NOMO-1 treated with dmso at 0.1 percent for 144 hours (cell line): ENCODE measurements around the gene CYB561.
"Not testable (repeated sequence)": the region's sequence is repeated elsewhere in the genome, so short reads cannot be mapped to it uniquely, and the experiment has no call there.

Experiments used
- DNase-seq: peaks from one replicate; lab custom pipeline; 2025; ENCODE audit not compliant: unreplicated experiment; lab: John Stamatoyannopoulos, UW

The CYB561 gene

GRCh38 chr17:63479495-63480184 lies 33.5 kb upstream of the CYB561 start:
- no peak for DNase-seq

DNA sequence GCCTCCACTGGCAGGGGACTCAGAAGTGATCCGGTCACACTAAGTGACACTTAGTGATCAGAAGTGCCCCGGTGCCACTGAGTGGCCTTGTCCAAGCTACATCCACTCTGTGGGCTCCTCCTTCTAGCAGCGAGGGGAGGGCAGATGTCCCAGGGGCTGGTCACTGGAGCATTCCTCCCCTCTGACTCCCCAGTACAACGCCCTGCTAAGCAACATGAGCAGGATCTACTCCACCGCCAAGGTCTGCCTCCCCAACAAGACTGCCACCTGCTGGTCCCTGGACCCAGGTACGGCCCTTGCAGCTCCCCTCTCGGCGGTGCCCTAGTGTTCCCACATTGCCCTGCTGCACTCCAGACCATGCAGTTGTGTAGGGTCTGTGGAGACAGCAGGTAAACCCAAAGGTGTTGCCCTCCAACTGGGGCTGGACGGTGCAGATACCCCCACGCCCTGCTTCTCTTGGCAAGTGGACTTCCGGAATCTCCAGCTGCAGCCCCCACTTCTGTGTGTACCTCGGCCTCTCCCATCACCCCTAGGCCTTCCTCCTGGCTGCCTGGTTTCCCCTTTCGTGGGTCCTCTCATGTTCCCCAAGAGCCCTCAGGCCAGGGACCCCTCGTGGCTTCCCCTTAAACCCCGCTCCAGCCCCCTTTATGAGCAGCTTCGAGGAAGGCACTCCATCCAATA lies 32.8 kb upstream of the CYB561 start:
- DNase-seq, result peak; percentile 71

DNA sequence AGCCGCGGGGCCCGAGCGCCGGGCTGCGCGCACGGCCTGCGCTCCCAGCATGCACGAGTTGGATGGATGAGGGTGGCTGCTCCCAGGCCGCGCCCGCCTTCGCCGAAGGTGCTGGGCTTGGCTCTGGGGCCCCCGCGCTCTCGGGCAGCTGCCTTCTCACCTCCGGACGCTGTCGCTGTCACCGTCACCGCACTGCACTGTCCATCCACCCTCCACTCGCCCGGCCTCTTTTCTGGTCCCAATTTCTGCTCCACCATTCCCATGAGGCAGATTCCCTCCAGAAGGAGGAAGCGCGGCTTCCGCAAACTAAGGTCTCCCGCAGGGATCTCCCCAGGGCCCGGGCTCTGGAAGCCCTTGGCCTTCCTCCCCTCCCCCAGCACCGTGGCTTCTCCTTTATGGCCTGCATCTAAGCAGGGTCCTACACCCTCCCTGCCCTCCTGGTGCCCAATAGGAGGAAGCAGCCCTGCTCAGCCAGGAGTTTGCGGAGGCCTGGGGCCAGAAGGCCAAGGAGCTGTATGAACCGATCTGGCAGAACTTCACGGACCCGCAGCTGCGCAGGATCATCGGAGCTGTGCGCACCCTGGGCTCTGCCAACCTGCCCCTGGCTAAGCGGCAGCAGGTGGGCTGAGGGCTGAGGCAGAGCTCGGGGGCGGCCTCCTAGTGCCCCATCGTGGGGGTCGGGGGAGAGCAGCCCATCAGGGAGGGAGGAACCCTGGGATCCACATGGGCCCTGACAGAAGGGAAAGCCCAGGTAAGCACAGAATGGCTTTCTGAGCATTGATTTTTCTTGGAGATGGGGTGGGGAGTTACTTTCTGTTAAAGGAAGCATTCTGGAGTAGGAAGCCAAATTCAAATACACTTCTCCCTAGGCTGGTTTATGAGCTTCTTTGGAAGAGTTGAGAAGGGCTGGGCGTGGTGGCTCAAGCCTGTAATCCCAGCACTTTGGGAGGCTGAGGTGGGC lies 31.7 kb upstream of the CYB561 start:
- no peak for DNase-seq

DNA sequence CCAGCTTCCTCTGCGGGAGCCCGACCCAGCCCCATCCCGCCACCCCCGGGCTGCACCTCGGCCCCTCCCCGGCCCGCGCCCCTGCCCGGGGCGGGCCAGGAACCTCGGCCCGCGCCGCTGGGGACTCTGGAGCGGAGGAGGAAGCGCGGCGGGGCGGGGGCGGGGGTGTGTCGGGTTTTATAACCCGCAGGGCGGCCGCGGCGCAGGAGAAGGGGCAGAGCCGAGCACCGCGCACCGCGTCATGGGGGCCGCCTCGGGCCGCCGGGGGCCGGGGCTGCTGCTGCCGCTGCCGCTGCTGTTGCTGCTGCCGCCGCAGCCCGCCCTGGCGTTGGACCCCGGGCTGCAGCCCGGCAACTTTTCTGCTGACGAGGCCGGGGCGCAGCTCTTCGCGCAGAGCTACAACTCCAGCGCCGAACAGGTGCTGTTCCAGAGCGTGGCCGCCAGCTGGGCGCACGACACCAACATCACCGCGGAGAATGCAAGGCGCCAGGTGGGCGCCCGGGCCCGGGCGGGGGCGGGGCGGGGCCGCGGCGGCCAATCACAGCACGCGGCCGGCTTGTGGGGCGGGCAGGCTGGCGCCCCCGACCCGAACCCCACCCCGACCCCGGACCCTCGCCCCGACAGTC lies 30.9 kb upstream of the CYB561 start, which contains the start of gene ACE:
Gene ACE, plus strand, starts transcription at position 208 of the 626 bp plus-strand sequence. Its CDS starts 34 bp downstream, at position 242.
- peak; percentile 12 for DNase-seq

DNA sequence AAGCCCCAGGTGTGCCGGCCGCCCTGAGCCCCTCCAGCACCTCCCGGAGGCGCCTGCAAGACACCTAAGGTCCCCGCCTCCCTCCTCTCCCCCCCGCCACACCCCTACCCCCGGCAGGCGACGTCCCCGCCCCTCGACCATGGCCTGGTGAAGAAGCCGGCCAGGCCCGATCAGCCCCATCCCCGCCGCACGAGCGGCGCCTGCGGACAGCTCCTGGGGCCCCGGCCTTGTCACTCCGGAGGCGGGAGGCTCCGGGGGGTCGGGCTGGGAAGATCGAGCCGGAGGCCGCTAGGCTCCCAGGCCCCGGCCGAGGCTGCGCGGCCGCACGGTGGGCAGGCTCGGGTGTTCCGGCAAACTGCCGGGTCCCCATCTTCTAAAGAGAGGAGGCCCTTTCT lies 30.4 kb upstream of the CYB561 start:
- no peak for DNase-seq

DNA sequence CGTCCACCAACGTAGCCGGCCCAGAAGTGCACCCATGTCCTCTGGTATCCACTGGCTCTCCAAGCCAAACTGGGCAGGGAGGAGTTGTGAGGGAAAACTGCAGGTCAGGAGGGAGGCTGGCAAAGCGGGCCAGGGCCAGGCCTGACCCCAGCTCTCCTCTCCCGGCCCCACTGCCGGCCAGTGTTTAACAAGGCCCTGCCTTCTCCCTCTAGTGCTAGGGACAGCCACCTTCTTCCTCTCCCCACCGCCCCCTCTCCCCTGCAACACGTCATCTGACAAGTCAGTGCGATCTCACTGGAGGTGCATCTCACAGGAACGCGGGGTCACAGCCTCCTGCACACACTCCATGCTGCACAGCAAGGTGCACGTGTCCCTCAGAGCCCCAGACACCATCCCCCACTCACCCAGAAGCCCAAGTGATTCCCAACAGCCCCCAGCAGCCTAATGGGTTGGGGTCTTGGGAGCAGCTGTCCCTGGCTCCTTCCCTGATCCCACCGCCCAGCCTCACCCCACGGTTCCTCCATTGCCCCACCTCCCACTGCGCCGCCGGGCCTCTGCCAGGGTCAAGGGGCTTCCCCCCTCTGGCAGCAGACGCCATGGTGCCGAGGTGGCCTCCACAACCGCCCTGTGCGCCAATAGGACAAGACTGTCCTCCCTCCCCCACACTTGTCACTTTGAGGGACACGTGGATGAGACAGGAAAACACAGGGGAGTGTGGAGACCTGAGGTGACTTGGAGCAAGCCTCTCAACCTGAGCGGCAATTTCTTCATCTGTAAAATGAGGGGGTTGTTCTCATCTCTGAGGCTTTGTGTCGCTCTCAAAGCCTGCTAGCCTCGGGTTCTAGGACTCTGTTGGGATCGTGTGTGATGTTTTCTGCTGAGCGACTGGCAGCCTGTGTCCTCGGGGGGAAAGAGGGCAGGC lies 29.6 kb upstream of the CYB561 start:
- DNase-seq, result no peak

DNA sequence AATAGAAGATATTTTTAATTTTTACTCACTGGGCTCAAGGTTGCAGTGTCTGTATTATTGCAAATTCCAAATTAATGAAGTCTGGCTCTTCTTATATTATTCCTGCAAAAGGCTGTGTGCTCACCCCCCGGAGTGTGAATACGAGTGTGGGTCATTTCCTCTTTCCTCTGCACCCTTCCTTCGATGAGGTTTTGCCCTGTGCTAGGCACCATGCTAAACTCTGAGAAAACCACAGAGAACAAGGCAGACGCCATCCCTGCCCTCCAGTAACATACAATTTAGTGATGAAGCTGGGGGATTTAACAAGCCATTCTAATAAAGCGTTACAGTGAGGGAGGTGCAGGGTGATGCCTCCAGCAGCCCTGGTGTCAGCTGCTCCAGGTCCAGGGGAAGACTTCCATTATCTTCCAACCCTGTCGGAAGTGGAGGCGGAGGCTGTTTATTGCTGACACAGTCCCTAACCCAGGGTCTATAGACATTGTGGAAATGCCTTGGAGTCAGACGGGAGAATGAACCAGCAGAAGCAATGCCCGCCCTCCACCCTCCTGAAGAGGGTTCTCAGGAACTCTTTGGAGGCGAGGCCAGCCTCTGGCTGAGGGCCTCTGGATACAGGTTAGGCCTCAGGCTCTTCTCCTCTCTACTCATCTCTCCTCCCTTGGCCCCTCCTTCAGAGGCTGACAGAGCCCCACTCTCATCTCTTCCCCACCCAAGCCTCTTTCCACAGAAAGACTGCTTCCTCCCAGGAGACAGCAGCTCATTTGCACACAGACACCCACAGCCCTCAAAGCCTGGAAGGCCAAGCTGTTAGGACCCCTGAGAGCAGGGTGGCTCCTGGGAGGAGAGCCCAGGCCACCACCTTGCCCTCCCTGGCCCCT lies 28.7 kb upstream of the CYB561 start:
- no peak for DNase-seq

GRCh38 chr17:63474174-63474573 lies 28.1 kb upstream of the CYB561 start:
- DNase-seq, result no peak

- DNase-seq, result not testable (repeated sequence)
Measured at GRCh38 chr17:63468099-63468498, 22.0 kb upstream of the CYB561 start.

DNA sequence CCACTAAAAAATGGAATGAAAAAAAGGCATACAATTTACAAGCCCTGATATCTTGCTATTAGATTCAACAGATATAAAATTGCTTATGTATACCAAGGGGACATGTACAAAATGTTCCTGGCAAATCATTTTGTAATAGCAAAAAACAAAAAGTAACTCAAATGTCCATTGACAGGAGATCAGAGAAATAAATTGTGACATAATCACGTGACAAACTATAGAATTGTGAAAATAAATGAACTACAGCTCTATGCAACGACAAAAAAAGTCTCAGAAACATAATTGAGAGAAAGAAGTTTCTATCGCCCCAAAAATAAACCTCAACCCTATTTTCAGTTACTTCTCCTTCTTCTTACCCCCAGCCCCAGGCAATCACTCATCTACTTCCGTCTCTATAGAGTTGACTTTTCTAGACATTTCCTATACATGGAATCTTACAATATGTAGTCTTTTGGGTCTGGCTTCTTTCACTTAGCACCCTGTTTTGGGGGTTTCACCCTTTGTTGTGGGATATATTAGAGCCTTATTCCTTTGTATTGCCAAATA lies 18.7 kb upstream of the CYB561 start:
- peak; percentile 79 for DNase-seq

GRCh38 chr17:63463771-63464170 lies 17.7 kb upstream of the CYB561 start:
- no peak for DNase-seq

DNA sequence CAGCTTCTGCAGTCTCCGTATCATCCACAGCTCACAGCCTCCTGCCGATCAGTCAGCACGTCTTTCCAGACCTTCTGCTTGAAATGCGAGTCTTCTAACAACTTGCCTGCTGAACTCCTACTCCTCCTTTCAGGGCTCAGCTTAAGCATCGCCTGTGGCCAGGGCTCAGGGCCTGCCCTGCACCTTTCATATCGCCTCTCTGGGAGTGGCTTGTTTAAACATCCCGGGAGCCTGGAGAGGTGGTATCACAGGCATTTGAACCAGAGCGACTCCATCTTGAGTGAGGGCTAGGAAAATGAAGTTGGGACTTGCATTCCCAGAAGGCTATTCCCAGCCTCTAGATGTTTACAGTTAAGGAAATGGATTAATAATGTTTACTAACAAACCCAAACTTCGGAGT lies 13.9 kb upstream of the CYB561 start:
- no peak for DNase-seq

DNA sequence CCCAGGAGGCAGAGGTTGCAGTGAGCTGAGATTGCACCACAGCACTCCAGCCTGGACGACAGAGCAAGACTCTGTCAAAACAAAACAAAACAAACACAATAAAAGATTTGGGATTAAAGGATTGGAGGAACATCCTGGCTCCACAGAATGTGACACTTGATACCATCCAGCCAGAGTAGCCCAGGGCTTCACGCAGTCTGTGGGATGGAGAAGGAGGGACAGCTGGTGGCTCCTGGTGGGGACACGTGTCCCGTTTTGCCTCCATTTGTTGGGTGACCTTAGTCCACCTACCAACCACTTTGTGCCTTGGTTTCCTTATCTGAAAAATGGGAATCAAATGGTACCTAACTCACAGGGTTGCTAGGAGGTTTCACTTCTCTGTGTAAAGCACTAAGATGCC lies 12.4 kb upstream of the CYB561 start:
- DNase-seq, result no peak

GRCh38 chr17:63455417-63455816 lies 9.3 kb upstream of the CYB561 start:
- DNase-seq, result no peak

GRCh38 chr17:63454915-63455314 lies 8.8 kb upstream of the CYB561 start:
- DNase-seq, result no peak

DNA sequence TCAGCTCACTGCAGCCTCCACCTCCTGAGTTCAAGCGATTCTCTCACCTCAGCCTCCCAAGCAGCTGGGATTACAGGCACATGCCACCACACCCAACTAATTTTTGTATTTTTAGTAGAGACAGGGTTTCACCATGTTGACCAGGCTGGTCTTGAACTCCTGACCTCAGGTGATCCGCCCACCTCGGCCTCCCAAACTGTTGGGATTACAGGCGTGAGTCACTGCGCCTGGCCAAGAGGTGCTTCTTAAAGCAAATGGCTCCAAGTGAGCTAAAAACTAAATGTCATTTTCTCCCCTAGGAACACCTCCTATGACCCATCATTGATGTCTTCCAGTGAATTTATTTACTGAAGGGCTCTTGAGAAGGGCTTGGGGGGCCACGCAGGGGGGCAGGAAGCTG lies 8.3 kb upstream of the CYB561 start:
- DNase-seq, result not testable (repeated sequence)

GRCh38 chr17:63452962-63453551 lies 7.0 kb upstream of the CYB561 start:
- no peak for DNase-seq
